Left hindlimb (tissue), 1 donor: Measurements from ENCODE around the gene DYRK3.
"Not testable (repeated sequence)": the region's sequence is repeated elsewhere in the genome, so short reads cannot be mapped to it uniquely, and the experiment has no call there.

Source experiments
- DNase-seq: peaks from one replicate; pipeline ENCODE4 v3.0.0-alpha.2; 2018

Gene DYRK3

GRCh38 chr1:206633708-206634121 is 1.6 kb upstream of the DYRK3 start:
- no peak for DNase-seq

- DNase-seq = peak; percentile 90
Observed at GRCh38 chr1:206634365-206635079, 814 bp upstream of the DYRK3 start.

- no peak for DNase-seq
Observed at GRCh38 chr1:206635978-206636345, 626 bp downstream of the DYRK3 start.

- DNase-seq = no peak
Observed at GRCh38 chr1:206636671-206637070, 1.3 kb downstream of the DYRK3 start.

- no peak for DNase-seq
Observed at GRCh38 chr1:206637605-206638004, 2.3 kb downstream of the DYRK3 start.

GRCh38 chr1:206642074-206642473 is 6.7 kb downstream of the DYRK3 start:
- not testable (repeated sequence) for DNase-seq

- no peak for DNase-seq
Observed at GRCh38 chr1:206643118-206643698, 7.9 kb downstream of the DYRK3 start.

- no peak for DNase-seq
Observed at GRCh38 chr1:206646504-206646903, 11.2 kb downstream of the DYRK3 start.

- DNase-seq = no peak
Observed at GRCh38 chr1:206647224-206647623, 11.9 kb downstream of the DYRK3 start.

- DNase-seq = no peak
Observed at GRCh38 chr1:206649261-206649921, 14.1 kb downstream of the DYRK3 start.

- DNase-seq = no peak
Observed at GRCh38 chr1:206651014-206651413, 15.7 kb downstream of the DYRK3 start.

- no peak for DNase-seq
Observed at GRCh38 chr1:206651958-206652890, 16.9 kb downstream of the DYRK3 start.

GRCh38 chr1:206653715-206654459 is 18.6 kb downstream of the DYRK3 start:
- DNase-seq = no peak

- no peak for DNase-seq
Observed at GRCh38 chr1:206654828-206655227, 19.5 kb downstream of the DYRK3 start.

GRCh38 chr1:206655471-206655882 is 20.1 kb downstream of the DYRK3 start:
- no peak for DNase-seq

- no peak for DNase-seq
Observed at GRCh38 chr1:206656936-206657335, 21.6 kb downstream of the DYRK3 start.

GRCh38 chr1:206657751-206658150 is 22.4 kb downstream of the DYRK3 start:
- no peak for DNase-seq

- peak; percentile 66 for DNase-seq
Observed at GRCh38 chr1:206658264-206658980, 23.1 kb downstream of the DYRK3 start.

GRCh38 chr1:206658981-206659273 is 23.6 kb downstream of the DYRK3 start:
- DNase-seq = no peak

- DNase-seq = no peak
Observed at GRCh38 chr1:206660136-206660535, 24.8 kb downstream of the DYRK3 start.

- DNase-seq = no peak
Observed at GRCh38 chr1:206661161-206661820, 26.0 kb downstream of the DYRK3 start.
